Kasumi-1 (cell line): Measurements from ENCODE around the gene RNU5B-1.

ENCODE experiments used
- DNase-seq, 2 experiments: peaks; one replicate each; lab custom pipeline; 2025; lab: John Stamatoyannopoulos, UW

The RNU5B-1 gene

DNA sequence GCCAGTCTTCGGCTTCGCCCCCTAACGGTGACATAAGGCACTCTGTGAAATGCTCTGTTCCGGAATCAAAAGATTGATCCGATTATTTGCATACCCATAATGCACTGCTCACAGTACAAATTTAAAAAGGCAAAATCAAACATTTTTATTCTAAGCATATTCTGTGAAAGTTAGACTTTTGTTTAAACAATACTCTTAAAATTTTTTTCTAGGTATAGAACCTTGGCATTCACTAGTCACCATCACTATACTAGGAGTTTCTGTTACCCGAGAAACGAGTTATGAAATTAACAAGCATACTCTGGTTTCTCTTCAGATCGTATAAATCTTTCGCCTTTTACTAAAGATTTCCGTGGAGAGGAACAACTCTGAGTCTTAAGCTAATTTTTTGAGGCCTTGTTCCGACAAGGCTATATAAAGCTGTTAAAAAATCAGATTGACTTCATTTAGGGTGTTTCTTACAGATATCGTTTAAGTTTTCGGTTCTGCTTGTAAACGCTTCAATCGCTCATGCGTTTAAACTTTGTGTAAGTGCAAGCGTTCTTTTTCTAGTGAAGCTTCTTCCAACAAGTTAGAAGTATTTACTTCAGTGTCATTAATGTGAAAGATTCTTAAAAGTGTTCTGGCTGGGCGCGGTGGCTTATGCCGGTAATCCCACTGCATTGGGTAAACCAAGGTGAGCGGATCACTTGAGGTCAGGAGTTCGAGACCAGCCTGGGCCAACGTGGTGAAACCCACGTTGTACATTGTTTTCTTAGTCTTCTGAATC is at the start of gene RNU5B-1:
Gene RNU5B-1, plus strand, starts transcription at position 297 of the 769 bp plus-strand sequence.
- peak; percentile 95 to 97 for DNase-seq

DNA sequence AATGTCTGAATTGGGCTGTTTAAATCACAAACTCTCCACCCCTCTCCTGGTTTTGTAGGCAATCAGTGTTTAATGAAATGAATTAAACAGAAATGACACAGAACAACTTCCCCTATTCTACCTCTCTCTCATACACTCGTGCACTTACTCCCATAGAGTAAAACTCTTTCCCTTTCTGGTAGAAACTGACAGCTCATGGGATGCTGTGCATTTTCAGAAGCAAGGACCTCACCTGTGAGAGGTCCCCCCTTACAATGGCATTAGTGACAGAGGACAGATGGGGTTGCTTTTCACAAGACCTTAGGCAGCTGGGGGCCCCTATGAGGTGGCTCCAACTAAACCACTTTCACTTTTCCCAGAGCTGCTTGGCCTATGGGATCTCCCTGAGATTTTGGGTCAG is 49.7 kb upstream of the RNU5B-1 start:
- no peak for DNase-seq

DNA sequence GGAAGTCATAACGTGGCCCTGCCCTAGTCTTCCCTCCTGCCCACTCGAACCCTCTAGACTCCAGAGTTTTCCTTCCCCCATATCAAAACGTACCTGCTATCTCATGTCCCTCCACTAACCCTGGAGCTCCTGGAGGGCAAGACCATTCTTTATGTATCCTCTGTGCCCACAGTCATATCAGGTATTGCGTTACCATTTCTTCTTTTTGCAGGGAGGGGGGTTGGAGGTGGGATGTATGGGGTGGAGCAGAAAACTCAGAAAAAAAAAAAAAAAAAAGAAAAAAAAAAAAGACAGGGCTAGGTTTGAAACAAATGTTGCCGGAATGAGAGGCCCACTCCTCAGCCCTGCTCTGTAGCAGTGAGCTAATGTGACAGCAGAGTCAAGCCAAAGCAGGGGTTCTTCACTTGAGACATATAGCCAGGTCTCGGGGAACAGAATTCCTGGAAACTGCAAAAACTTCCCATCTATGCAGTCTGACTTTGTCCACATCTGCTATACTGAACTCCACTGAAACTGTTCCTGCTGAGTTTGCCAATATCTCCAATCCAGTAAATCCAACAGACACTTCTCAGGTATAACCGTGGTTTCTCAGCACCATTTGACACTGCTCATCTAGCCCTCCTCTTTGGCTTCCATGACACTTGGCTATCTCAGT is 48.9 kb upstream of the RNU5B-1 start:
- DNase-seq: no peak

DNA sequence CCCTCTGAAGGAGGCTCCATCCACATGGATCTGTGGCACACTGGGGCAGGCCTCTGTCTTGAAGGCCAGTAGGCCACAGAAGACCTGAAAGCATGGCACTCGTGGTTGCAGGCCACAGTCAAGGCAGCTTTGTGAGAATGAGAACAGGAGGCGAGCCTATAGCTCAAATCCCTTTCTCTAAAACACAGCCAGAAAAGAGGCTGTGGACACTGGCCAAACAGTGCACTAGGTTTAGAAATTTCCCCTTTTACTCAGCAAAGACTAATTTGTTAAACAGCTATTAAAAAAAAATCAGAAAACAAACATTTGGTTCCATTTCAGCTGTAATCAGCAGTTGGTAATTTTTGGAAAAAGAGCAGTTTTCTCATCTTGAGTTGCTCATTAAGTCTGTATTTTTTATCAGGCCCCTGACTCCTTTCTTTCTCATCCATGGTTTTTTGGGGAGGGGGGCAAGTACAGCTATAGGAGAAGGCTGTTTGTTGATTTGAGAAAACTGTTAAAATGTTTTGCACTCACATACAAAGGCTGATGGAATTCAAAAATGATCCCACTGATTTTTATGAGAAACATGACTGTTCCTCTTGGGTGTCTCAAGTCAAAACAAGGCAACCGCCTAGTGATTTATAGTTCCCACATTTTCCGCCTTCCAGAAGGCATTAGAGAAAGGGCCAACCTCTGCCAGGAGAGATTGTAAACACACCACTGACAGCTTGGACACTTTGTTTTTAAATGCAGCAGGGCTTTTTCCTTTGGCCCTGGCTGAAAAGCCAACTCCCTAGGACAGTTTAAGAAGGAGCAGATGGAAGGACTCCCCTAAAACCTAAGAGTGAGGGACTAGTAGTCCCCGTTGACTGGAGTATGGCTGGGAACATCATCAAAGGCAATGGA is 45.9 kb upstream of the RNU5B-1 start:
- DNase-seq: no peak

DNA sequence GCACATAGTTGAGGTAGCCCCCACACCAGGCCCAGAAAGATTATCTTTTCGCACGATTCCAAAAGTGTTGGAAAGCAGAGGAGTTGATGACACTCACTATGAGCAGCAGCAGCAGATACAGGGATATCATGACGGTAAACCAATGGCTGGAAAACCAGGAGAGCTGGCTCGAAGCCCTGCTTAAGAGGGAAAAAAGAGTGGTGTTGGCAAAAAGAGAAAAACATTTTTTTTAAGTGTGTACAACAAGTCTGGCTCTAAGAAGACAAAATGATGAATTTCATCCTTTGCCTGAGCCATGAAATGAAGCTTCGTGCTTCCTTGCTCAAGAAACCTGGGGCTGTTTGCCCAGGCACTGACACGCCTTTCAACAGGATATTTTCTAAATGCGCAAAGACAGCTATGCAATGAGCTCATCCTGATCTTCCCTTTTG is 45.1 kb upstream of the RNU5B-1 start:
- no peak for DNase-seq

DNA sequence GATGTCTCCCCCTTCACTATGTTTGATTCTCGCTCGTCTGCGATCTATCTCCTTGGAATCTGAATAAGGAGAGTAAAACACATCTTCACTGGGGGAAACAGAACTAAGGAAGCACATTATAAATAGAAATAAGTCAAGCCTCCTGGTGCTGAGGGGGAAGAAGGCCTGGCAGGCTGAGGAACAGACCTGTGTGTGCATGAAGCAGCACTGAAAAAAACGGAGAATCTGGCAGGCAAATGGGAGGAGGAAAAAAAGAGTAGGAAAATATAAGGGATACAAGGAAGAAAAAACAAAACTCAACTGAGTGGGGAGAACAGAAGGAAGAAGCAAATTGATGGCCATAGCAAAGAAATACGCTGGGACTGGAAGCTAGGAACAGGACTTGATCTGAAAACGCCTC is 43.5 kb upstream of the RNU5B-1 start:
- no peak for DNase-seq

DNA sequence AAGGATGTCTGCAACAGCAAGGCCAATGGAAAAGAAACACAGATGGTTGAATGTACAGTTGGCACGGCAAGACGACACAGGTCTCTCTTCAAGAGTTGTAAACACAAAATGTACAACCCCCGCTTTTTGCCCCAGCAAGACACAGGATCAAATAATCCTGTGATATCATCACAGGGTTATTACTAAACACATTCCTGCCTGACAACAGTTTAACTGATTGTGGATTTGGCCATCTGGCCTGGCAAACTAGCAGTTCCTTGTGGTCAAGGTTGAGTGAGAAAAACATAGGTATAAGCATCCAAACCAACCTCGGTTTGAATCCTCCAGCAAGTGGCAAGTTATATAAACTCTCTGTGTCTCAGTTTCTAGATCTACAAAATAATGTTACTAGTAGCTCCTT is 41.2 kb upstream of the RNU5B-1 start:
- no peak for DNase-seq

DNA sequence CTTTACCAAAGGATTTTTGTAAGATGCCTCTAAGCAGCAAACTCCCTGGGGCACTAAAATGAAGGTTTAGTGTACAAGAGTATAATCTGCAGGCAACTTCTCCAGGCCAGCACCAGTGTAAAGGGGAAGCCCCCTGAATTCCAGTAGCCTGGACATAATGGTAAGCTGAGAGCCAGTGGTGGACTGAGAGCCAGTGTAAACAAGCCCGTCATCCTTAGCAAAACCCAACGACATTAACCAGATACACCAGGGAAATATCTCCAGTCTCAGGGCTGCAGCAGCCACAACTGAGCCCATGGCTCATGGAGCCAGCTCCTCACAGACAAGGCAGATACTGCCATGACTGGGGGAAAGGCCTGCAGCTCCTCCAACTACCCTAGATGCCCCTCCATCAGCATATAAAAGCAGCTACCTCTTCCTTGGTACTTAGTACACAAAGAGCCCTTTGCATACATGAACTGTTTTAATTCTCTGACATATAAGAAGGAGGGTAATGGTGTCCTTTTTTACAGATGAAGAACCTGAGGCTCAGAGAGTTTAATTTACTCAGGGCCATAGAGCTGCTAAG is 39.5 kb upstream of the RNU5B-1 start:
- no peak for DNase-seq

DNA sequence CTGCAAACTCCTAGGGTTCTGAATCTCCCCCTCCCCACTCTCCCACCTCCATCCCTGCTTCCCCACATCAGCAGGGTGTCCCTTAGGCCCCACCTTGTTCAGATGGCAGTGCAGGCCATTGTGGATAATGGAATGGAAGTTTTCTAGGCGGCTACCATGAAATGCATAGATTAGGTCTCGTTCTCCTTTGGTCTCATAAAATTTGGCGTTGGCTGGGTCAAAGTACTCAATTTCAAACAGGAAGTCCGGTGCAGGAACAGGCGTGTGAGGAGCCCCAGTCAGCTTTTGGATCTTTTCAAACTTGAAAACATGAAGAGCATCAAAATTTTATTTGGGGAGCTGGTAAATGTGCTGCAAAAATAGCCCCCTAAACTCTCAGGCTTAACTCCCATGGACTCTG is 38.0 kb upstream of the RNU5B-1 start:
- no peak for DNase-seq

DNA sequence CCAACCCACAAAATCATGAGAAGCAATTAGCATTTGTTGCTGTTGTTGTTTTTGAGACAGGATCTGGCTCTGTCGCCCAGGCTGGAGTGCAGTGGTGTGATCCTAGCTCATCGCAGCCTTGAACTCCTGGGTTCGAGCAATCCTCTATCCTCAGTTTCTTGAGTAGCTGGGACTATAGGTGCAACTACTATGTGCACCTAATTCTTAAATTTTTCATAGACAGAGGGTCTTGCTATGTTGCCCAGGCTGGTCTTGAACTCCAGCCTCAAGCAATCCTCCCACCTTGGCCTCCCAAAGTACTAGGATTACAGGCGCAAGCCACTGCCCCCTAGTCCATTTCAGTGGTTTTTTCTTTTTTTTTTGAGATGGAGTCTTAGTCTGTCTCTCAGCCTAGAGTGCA is 36.1 kb upstream of the RNU5B-1 start:
- DNase-seq: no peak

DNA sequence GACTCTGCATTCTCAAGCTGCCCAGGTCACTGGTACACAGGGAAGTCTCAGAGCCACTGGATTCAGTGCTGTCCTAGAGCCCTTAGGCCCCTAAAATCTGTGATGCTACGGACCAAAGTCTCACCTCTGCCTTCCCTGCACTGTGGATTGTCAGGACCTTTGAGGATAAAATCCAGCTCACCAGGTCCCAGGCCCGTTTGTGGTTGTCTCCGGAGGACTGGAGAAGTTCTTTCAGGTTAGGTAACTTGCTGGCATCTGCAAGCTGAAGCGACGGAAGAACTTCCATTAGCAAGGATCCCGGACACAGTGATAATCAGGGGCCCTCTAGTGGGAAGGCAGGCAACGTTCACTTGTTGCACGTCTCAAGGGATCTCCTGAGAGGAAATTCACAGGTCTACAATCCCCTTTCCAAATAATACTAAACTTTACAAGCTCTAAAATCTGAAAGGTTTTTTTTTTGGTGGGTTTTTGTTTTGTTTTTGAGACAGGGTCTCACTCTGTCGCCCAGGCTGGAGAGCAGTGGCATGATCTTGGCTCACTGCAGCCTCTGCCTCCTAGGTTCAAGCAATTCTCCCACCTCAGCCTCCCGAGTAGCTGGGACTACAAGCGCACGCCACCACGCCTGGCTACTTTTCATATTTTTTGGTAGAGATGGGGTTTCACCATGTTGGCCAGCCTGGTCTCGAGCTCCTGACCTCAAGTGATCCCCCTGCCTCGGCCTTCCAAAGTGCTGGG is 33.5 kb upstream of the RNU5B-1 start:
- peak; percentile 65 to 86 for DNase-seq

DNA sequence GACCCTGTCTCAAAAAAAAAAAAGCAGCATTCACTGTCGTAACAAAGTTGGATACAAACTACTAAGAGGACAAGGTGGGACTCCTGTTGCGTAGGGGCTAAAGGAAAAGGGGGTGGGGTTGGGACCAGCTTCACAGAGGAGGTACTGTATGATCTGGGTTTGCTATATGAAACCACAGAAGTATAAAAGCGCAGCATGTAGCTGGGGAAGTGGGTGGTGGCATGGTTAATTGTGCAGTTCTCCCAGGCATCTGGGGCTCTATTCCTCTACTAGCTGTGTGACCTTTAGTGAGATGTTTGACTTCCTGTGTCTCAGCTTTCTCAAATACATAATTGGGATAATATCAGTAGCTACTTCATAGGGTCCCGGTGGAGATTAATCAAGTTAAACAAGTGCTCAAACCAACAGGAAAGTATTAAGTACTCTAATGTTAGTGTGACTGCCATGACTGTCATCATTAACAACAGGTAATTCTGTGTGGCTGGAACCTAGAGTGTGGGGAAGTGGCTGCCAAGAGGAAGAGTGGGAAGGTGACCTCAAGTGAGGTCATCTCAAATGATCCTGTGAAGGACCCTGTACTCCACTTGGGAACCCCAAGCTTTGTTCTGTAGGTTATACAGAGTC is 29.3 kb upstream of the RNU5B-1 start:
- no peak for DNase-seq

DNA sequence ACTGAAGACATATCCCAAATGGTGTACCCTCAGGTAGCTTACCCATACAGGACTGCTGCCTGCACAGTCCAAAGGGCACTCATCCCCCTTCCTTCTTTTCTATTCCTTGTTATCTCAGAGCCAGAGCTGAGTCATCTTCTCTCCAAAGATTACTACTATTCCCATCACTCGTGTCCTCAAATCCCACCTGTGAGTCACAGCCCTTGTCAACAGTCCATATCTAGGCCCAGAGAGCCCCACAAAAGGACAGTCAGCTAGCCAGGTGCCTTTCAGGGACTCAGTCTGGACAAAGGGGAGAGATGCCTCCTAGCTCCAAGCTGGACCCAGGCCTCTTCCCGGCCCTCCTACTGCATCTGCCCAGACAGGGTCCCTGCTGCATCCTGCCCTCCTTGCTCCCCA is 28.8 kb upstream of the RNU5B-1 start:
- DNase-seq: no peak

DNA sequence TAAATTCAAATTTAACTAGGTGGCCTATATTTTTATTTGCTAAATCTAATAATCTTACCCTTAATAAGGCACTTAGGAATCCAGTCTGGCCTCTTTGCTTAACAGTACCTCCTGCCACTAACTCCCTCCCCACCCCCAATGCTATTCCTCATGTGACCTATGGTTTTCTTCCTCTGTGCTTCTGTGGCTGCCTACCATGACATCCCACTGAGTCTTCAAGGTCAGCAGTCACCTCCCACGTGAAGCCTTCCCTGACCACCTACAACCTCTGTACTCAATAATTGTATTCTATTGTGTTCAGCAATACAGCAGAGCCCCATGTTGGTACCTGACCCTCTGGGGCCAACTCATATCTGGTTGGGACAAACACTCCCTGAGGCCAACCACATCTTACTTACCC is 27.5 kb upstream of the RNU5B-1 start:
- no peak for DNase-seq

DNA sequence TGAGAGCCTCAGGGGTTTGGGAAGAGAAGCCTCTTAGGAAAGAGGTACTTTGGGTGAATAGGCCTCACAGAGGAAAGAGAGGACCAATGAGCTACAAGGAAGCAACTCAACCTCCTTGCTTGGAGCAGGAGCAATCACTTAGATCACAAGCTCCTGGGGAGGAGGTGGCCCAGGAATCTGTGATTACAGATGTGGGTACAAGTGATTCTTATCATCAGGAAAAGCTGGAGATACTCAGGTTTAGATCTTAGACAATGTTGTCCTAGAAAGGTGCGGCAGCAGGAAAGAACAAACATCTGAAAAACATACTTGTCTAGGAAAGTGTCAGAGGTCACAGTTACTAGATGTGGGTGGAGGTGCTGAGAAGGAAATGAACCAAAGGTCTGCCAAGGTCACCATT is 26.0 kb upstream of the RNU5B-1 start:
- no peak for DNase-seq

DNA sequence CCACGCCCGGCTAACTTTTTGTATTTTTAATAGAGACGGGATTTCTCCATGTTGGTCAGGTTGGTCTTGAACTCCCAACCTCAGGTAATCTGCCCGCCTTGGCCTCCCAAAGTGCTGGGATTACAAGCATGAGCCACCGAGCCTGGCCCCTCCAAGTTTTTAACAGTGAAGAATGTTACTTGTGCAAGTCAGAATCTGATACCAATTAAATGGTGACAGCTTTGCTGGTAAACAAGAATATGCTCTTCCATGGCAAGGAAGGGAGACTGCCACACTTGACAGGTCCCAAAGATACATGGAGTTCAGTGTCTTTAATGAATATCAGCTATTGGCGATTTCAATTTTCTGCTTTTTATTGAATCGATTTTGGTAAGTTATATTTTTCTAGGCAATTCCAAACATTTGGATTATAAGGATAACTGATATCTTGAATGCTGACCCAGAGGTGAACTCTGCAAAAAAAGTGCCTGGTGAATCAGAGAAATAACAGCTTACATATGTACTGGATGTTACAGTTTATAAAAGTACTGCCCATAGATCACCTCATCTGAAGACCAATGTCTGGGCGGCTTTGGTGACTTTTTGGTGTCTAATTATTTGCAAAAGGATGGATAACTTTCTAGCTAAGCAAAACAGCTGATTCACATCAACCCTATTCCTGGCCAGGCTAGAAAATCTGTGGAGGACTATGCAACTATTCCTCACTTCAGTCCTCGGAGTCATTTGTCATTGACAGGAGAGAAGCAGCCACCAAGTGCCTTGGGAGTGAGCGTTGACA is 19.0 kb upstream of the RNU5B-1 start:
- peak in 1 of 2 experiments; percentile 24 for DNase-seq

DNA sequence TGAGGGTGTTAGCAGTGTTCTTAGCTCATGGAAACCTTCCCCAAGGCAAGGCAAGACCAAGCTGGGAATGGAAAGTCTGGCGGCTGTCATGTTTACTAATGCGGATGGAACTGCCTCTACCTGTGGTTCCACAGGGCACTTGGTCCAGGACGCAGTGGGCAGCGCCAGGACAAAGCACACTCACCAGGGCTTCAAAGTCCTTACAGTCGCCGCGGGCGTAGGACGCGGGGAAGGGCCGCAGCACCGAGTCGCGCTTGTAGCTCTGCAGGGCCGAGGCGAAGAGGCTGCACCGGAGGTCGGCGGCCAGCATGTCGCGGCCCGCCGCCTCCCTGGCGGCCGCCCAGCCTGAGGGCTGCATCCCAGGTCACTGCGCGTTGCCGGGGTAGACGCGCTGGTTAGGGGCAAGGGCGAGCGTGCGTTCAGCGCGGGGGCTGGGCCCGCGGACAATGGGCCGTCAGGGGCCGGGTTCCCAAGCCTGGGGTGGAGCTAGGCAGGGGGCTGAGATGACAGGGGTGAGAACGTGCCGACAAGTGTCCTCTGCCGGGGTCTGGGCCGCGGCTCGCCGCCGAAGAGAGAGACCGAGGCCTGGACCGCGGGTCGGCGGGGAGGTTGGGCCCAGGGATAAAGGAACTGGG is 18.3 kb upstream of the RNU5B-1 start:
- peak in 1 of 2 experiments; percentile 36 for DNase-seq

DNA sequence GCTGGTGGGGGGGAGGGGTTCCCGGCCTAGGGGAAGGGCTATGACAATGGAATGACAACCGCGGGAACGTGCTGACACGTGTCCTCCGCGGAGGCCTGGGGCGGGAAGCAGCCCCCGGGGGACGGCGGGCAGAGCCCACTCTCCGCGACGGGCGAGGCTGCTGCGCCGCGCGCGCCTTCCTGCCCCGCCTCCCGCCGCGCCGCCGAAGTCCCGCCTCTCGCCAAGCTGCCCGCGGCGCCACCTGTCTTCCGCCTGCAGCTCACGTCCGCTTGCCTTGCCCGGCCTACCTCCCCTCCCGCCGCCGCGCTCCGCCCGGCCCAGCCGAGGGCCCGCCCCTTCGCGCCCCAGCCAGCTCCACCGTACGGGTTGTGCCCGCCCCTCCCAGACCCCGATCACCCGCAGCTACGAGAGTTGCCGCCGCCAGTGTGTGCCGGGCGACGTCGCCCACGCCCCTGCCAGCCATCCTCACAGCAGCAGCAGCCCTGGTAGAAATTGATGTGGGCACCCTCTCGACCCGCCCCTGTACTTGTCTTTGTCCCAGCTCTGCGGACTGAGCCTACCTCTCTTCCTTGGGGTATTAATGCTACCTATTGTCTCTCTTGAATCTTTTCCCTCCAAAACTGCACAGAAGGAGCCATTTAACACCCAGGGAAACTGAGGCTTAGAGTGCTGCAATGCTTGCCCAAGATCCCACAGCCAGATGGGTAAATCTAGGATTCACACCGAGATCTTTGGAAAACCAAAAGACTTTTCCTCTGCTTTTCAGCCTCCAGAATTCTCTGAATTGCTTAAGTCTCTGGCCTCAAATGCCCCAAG is 17.6 kb upstream of the RNU5B-1 start, which contains the start of gene PARP16:
Gene PARP16, minus strand, starts transcription at position 180 of the 816 bp plus-strand sequence. CDS start 457 bp downstream, outside the sequence.
- DNase-seq: peak; percentile 86 to 88

DNA sequence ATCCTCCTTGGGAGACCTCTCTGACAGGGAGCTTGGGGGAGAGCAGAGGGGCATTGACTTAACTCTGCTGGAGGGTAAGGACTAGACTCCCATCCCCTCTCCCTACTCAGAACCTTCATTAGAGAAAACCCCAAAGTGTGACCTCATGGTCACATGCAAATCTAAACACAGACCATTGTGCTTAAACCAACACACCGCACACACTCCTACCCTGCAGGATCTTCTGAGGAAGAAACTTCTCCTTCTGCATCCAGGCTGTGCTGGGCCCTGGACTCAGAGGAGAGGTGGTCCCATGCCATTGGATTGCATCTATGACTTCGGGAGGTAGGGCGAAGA is 17.0 kb upstream of the RNU5B-1 start:
- DNase-seq: no peak
